GM18861 (cell line): ENCODE measurements around the gene SNCG.

Source experiments
- ATAC-seq: cut with Tn5 transposase; IDR thresholded peaks from one replicate; pipeline ENCODE4 v1.9.1; 2021; ENCODE audit not compliant: unreplicated experiment

The SNCG gene

DNA sequence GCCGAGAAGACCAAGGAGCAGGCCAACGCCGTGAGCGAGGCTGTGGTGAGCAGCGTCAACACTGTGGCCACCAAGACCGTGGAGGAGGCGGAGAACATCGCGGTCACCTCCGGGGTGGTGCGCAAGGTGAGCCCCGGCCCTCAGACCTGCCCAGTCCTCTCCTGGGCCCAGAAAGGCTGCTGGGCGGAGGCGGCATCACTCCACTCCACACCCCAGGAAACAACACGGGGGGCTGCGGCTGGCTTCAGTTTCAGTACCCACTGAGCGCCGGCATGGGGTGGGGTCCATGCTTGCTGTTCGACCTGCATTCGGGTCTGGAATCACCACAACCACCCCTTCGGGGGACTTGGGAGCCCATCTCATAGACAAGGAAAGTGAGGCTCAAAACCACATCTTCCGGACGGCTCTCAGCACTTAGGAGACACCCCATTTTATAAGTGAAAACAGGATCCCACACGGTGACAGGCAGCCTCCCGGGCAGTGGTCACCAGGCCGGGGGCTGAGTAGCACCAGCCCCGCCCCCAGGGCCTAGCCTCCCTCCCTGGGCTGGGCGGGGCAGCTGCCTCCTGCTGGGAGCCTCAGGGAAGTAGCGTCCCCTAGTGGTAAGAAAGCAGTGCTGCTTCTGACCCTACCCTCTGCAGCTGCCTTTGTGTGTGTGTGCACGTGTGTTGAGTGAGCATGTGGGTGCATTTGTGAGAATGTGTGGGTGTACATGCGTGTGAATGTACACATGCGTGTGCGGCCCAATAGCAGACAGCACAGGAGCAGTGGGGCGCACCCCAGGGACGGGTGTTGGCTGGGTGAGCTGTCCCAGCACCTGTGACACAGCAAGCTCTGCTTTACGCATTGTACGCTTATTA lies 1.8 kb downstream of the SNCG start:
- no peak for ATAC-seq

DNA sequence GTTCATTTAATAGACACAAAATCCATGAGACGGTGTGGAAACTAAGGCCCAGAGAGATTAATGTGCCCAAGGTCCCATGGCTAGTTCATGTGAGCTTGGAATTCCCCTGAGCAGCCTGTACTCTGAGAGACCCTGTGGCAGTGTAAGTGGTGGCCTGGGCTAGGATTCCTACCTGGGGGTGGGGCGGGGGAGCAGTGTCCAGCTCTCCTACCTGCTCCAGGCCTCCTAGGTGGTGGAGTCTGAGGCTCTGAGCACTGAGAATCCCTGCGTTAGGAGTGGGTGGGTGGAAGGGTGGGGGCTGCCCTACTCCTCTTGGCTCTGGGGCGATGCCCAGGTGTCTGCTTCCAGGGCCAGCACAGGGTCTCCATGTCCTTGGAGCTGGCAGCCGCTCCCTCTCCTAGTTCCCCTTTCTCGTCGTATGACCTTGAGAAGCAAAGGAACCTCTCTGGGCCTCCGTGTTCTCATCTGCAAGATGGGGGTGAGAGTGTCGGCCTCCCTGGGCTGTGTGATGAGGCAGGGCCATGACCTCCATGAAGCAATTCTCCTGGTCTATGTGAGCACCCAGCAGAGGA lies 2.5 kb downstream of the SNCG start:
- no peak for ATAC-seq

DNA sequence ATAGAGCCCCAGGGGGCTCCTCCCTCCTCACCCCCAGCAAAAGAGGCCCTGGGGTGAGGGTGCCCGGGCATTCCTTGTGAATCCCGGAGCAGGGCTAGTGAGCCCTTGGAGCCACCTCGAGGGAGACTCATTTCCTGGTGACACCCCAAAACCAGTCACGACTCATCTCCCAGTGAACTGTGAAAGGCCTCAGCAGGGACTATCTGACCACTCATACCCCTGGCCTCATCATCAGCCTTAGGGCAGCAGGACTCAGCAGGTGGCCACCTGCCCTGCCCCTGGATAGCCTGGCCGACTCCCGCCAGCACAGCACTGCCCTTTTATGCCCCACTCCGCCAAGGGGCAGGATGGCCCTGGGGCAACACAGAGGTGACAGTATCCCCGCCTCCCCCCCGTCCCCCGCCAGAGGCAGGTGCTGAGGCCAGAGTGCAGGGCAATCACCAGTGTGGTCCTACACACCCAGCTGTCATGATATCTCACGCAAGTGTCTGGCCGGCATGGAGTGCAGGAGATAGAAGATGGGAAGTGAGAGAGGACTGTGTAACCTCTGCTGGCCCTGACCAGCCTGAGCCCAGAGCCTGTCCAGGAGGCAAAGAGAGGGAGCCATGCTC lies 3.2 kb downstream of the SNCG start:
- ATAC-seq, result no peak

DNA sequence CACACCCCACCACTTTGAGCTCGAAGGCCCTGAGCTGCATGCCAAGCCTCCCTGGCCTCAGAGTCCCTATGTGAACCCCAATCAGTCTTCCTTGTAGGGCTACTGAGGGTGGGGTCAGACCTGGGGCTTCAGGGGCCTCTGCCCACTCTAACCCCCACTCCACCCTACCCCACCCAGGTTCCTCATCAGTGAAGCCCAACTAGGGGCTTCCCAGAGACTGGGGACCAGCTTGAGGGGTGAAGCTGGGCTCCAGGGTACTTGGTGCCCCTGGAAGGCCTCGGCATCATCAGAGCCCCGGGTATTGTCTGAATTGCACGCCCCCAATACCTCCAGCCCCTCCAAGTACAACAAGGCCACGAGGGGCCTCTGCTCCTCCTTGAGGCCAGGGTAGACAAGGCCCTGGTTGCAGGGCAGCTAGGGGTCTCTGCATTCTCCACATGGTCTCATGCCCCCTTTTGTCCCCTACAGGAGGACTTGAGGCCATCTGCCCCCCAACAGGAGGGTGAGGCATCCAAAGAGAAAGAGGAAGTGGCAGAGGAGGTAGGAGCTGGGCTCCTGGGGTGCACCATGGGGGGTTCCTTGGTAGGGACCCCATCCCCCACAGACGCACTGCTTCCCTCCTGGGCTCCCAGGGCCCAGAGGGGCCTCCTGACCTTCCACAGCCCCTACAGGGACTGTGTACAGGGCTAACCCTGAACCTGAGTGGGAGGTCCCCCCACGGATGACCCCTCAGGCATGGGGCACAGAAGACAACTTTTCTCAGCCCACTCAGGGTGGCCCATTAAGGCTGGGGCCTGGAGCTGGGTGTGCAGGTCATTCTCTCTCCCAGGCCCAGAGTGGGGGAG lies 4.0 kb downstream of the SNCG start:
- no peak for ATAC-seq

DNA sequence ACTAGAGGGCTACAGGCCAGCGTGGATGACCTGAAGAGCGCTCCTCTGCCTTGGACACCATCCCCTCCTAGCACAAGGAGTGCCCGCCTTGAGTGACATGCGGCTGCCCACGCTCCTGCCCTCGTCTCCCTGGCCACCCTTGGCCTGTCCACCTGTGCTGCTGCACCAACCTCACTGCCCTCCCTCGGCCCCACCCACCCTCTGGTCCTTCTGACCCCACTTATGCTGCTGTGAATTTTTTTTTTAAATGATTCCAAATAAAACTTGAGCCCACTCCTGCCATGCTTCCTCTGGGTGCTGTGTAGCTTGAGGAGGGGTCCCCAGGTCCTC lies 4.5 kb downstream of the SNCG start:
- no peak for ATAC-seq

DNA sequence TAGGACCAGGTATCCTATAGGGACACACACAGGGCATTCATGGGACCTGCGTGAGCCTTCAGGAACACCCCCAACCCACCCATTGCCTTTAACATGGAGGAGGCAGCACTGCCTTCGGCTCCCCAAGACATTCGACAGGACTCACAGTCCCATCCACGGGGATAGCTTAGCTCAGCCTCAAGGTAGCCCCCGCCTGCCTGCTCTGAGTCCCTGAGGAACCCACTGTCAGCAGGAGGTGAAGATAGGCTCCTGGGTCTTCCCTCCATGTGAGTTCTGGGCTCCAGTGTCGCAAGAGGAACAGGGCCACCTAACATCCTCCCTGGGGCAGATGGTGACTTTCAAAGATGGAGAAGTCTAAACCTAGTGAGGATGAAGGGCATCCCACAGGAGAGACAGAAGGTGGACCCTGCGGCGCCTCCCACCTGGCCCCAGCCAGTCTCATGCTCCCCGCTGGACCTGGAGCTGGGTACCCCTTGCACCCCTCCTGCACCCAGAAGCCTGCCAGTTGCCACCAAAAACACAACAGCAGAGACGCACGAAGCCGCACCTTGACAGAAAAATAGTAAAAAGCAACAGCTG lies 5.0 kb downstream of the SNCG start:
- no peak for ATAC-seq

DNA sequence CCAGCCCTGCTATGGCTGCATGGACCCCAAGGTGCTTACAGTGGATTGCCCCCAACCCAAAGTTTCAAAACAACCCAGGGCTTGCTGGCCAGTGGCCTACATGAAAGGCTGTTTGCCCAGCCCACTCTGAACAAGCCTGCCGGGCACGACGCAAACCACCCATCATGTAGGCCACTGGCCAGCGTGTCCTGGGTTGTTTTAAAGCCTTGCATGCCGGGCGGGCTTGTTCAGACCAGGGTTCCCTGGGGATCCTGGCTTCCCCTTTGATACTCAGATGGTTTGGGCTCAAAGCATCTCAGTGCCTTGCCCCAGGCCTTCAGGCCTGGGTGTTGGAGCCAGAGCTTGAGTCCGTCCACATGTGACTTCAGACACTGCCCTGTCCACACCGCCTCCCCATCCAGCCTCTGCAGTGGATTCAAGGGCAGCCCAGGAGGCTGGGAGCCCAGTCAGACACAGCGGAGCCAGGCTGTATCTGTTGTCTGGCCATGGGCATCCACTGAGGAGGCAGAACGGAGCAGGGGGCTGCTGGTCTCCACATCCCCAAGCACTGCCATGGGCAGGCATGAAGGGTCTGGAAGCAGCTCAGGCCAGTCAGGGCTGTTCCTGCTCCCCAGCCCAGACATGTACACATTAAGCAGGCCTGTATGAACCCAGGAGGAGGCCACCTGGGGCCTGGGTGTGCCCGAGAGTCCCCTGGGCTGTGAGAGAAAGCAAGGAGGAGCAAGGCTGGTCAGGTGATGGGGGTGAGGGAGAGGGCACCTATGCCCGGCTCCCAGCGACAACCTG lies 5.9 kb downstream of the SNCG start:
- no peak for ATAC-seq

DNA sequence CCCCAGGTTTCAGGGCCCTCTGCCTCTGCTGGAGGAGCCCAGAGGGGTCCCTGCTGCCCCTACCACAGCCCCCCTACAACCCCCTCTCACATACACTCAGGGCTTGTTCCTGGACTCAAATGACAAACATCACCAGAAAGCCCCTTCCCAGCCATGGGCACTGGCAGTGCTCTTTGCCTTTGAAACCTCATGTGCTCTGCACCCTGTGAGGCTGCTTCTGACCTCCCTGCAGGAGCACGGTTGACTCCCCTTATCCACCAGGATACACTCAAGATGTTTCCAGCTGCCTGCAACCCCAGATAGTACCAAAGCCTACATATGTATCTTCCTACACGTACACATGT lies 6.4 kb downstream of the SNCG start:
- ATAC-seq, result no peak

DNA sequence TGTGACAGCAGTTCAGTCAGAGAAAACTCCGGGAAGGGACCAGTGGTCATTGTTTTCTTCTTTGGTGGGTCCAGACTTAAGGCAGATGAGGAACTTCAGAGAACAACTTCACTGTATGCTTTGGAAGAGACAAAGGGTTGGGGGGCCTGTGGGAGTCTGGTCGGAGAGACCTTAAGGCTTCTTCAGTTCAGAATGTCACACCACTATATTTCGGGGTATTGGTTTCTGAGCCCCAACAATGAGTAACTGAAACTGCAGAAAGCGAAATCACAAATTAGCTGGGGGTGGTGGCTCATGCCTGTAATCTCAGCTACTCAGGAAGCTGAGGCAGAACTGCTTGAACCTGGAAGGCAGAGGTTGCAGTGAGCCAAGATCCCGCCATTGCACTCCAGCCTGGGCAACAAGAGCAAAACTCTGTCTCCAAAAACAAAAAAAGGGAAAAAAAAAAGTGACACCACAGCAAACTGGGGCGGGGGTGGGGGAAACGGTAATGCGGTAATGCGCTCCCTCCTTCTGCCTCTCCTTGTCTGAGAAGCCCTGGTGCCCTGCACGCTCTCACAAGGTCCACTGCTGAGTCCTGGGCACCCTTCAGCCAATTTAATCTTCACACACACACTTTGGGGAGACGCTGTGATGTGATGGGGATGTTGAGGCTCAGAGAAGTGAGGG lies 7.7 kb downstream of the SNCG start:
- peak; percentile 22 for ATAC-seq

DNA sequence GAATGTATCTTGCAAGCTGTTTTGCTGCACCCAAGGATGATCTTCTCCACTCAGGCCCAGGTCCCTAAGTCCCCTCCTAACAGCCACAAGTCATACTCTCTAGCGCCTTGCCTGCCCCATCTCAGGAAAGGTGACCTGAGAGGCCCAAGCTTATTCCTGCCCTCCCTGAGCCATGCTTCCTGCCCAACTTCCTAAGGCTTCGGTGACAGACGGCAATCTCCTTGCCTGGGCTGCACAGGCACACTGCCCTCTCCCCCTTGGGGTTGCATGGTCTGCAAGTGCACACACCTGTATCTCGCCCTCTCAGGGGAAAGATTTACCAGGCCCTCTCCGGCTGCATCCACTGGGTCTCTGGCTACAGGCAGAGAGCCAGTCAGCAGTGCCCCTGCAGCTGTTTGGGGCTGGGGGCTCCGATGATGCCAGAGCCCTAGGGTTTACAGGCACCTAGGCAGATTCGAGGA lies 9.1 kb downstream of the SNCG start:
- no peak for ATAC-seq

DNA sequence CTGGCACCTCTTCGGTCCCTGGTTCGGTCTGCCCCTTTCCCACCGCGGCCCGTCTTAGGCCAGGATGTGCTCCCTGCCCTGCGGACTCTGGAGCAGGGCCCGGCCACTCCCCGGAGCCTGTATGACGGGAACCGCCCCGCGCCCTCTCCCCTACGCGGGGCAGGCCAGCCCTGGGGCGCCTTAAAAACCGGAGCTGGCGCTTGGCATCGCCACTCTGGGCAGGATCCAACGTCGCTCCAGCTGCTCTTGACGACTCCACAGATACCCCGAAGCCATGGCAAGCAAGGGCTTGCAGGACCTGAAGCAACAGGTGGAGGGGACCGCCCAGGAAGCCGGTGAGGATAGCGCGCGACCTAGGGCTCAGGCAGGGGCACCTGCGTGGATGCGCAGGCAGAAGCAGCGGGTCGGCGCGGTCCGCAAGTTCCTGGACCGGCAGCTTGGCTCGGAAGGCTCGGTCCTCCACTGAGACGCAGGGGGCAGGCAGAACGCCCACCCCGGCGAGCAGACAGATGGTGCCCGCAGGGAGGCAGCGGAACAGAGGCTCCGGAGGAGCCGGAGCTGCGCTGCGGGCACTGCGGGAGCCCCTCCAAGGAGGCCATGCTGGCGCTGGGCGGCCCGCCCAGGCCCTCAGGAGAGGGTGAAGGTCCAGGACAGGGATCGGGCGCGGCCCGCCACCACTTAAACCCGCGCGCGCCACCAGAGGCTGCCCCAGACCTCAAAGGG lies 10.0 kb downstream of the SNCG start, which contains the start of gene ADIRF:
Gene ADIRF, plus strand, starts transcription at position 212 of the 723 bp plus-strand sequence. Its CDS starts 63 bp downstream, at position 275.
- ATAC-seq, result no peak

DNA sequence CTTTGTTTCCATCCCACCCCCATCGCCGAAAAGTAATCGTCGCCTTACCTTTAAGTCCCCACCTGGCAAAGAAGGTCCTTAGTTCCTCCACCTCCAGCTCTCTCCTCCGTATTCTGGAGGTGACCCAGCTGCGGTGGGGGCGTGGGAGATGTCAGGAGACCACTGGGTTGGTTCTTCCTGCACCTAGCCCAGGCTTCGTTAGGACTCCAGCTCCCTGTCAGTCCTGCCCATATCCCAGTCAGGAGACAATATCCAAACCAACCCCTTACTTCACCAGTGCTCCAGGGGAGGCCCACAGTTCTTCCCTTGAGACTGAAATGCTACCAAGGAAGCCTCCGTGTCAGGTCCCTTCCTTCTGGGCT lies 10.6 kb downstream of the SNCG start:
- no peak for ATAC-seq

DNA sequence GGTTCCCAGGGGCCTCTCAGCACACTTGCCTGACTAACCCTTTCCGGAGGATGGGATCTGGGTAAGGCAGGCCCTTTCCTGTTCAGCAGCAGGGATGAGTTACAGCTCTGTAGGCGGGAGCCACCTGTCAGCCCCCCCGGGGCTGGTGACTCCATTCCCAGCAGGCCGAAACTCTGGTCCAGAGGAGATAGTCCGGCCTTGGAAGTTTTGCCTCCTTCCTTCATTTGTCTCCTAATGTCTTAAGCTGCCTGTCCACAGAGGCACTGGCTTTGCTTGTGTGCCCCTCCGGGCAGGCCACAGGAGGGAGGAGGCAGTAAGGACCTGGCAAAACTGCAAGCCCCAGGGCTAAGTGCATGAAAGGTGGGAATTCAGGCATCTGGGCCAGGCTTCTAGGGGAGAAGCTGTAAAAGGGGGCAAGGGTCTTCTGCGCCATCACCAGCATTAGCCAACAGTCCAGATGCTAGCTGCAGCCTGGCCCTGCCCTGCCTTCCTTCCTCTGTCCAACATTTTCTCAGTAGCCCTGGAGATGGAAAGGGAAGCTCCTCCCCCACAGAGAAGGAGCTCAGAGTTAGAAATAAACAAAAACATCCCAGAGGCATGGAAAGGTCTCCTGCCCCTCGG lies 11.1 kb downstream of the SNCG start:
- no peak for ATAC-seq

DNA sequence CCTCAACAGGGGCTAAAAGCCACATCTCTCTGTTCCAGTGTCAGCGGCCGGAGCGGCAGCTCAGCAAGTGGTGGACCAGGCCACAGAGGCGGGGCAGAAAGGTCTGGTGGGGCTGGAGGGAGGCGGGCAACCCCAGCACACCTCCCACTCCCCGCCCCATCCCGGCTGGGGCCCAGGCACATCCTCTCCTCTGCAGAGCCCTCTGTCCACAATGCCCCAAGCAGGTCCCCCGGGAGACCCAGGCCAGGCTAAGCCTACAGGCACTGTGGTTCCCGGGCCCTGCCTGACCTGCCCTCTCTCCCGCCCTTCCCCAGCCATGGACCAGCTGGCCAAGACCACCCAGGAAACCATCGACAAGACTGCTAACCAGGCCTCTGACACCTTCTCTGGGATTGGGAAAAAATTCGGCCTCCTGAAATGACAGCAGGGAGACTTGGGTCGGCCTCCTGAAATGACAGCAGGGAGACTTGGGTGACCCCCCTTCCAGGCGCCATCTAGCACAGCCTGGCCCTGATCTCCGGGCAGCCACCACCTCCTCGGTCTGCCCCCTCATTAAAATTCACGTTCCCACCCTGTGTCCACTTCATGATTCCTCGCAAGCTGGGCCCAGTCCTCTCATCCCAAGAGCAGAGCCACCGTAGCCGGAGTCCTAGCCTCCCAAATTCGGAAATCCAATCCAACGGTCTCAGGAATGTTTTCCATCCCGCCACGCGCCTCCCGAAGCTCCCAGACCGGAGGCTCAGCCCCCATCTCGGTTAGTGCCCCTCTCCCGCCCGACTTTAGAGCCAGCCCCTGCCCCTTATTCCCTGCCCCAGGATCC lies 12.0 kb downstream of the SNCG start:
- ATAC-seq, result no peak

DNA sequence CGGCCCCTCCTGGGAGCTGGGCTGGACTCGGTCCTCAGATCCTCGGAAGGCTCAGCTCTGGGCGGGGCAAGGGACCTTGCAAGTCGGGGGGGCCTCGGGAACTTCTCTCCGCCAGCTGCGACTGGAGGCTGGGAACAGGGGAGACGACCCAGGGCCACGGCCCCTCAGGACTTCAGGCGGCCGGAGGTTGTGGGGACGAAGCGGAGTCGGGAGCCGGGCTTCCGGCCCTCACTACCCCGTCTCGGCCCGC lies 12.5 kb downstream of the SNCG start:
- ATAC-seq, result no peak

DNA sequence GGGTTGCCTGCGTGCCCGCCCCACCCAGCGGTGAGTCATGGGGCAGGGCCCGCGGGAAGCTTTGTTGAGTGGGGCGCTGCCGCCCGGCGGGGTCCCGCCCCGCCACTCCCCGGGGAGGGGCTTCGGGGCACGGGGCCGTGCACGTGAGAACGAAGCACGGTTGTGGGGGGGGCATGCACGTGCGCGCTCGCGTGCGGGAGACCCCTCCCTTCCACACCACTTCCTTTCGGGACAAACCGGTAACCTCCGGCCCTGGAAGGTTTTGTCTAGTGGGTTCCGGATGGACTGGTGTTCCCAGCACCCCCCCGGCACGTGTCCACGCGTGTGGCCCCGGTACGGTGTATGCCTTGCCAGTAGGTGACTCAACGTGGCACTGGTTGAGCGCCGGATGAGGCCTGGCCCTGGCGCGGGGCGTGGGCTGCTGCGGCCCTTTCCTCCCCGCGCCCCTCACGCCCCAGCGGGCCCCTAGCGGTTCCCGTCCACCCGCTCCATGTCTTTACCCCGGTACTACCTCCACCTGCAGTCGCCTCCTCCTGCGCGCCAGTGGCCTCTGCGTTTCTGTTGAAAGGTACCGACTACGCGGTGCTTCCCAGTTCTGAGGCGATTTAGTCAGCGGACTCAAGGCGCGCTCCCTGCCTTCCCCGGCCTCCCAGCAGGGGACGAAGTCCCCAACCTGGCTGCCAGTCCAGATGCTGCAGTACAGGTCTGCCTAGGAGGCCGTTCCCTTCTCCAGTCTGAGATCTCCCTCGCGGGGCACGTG lies 13.0 kb downstream of the SNCG start:
- ATAC-seq, result peak; percentile 63

DNA sequence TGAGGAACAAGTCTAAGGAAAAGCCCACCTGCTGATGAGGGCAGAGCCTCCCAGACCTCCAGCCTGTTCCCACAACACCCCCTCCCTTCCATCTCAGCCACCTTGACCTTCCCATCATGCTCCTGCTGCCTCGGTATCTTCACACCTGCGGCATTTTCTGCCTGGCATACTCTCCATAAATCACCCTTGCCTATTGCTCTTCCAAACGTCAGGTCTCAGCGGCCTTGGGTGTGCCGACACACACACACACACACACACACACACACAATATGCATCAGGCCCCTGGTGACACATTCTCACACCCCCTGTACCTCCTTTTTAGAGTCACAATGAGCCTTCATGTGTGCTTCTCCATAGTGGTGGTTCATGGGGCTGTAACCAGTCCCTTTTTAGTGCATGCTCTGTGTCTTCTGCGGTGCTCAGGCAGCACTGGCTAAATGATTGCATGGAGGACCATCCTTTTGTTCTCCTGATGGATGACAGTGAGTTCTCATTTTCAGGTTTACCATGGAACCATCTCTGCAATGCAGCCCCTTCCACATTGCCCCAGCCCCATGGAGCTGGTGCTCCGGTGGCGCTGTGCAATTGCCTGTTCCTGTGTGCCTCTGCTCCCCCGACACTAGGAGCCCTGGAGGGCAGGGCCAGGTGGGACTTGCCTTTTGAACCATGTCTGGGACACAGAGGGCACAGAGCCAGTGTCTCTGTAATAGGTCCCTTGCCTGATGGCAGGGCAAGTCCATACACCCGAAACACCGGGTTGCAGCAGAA lies 14.4 kb downstream of the SNCG start:
- no peak for ATAC-seq
